Ishikawa (cell line): Measurements from ENCODE around the gene FBXO31.

Experiments used
- CREB1 ChIP-seq: IDR thresholded peaks from 2 replicates; pipeline ENCODE4 v1.6.1; 2012; ENCODE audit warnings: low read depth
- EGR1 ChIP-seq: IDR thresholded peaks from 2 replicates; pipeline ENCODE4 v1.6.1; 2012
- EP300 ChIP-seq: IDR thresholded peaks from 2 replicates; pipeline ENCODE4 v1.6.1; 2012; ENCODE audit warnings: borderline replicate concordance
- FOXM1 ChIP-seq: IDR thresholded peaks from 2 replicates; pipeline ENCODE4 v1.6.1; 2012; ENCODE audit warnings: low read depth, borderline replicate concordance
- NFIC ChIP-seq: IDR thresholded peaks from 2 replicates; pipeline ENCODE4 v1.6.1; 2012
- REST ChIP-seq: IDR thresholded peaks from 2 replicates; pipeline ENCODE4 v1.6.1; 2012; ENCODE audit warnings: low read depth, mild to moderate bottlenecking
- TCF12 ChIP-seq: IDR thresholded peaks from 2 replicates; pipeline ENCODE4 v1.6.1; 2012; ENCODE audit warnings: low read depth
- YY1 ChIP-seq: IDR thresholded peaks from 2 replicates; pipeline ENCODE4 v1.6.1; 2012; ENCODE audit warnings: low read depth
- TF ChIP-seq, protein P1 (sequence below): IDR thresholded peaks from 2 replicates; pipeline ENCODE4 v1.6.1; 2012

GRCh38 chr16:87372305-87372704 is 11.3 kb downstream of the FBXO31 start:
- TF ChIP-seq NFIC (no peak), EP300 (no peak), FOXM1 (no peak), CREB1 (no peak), EGR1 (no peak), YY1 (no peak), REST (no peak), TCF12 (no peak)
- TF ChIP-seq, protein P1, sequence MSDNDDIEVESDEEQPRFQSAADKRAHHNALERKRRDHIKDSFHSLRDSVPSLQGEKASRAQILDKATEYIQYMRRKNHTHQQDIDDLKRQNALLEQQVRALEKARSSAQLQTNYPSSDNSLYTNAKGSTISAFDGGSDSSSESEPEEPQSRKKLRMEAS, result no peak
